Activated CD4-positive, CD25-positive, alpha-beta regulatory T cell (primary cell): ENCODE data around the gene P2RX1.
A peak's percentile ranks its signal among the peaks of the same experiment; 100 is the strongest.
"Not testable (repeated sequence)": the region's sequence is repeated elsewhere in the genome, so short reads cannot be mapped to it uniquely, and the experiment has no call there.

Experiments
- DNase-seq, 4 experiments: peaks; one replicate each; lab custom pipeline; 2025; lab: John Stamatoyannopoulos, UW

Gene P2RX1

DNA sequence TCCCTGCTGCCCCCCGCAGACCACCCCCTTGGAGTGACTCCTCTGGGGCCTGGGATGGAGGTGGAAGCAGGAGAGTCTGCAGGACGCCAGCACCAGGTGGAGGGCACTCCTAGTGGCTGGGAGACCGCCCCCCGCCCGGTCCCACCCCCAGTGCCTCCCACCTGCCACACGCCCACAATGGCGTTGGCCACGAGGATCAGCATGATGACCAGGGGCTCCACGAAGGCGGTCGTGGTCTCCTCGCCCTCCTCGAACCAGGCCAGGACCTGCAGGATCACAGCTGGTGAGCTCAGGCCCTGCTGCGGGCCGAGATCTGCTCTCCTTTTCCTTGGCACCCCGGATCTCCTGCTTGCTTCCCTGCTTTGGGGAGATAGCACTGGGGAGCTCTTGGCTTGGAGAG is 35.2 kb upstream of the P2RX1 start:
- DNase-seq: no peak

DNA sequence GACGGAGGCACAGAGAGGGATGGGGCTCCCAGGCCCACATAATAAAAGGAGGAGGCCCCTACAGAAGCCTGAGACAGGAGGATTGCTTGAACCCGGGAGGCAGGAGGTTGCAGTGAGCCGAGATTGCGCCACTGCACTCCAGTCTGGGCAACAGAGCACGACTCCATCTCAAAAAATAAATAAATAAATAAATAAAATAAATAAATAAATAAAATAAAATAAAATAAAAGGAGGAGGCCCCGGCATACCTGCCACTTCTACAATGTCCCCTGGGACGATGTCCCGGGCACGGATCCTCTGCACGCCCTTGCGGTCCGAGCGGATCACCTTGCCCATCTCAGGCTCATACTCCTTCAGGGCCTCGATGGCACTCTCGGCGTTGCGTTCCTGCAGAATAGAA is 34.7 kb upstream of the P2RX1 start:
- no peak for DNase-seq

DNA sequence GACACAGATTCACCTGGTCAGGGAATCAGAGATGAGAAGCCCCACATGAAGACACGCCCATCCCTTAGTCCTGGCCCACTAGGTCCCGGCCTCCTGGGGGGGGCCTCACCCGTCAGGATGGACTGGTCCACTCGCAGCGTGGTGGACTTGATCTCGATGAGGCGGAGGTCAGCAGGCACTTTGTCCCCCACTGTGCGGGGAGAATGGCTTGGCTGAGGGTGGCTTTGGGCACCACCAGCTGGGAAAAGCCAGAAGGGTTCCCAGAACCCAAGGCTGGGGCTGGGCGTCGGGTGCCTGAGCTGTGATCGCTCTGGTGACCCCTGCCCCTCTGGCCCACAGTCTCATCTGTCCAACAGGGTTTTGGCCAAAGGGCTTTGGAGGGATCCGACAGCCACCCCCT is 34.3 kb upstream of the P2RX1 start:
- DNase-seq: no peak

DNA sequence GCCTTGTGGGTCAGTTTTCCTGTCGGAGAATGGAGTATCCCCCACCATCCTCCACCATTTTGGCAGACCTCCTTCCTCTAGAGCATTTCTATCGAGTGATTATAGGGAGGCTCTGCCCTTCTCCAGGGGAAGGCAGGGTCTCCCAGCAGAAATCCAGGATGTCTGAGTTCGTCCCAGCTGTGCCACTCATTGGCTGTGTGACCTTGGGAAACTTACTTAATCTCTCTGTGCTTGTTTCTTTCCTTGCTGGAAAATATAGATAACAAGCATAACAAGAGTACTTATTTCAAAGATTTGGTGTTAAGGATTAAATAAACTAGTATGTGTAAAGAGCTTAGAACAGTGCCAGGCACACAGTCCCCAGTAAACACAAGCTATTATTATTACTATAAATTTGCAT is 33.2 kb upstream of the P2RX1 start:
- no peak for DNase-seq

DNA sequence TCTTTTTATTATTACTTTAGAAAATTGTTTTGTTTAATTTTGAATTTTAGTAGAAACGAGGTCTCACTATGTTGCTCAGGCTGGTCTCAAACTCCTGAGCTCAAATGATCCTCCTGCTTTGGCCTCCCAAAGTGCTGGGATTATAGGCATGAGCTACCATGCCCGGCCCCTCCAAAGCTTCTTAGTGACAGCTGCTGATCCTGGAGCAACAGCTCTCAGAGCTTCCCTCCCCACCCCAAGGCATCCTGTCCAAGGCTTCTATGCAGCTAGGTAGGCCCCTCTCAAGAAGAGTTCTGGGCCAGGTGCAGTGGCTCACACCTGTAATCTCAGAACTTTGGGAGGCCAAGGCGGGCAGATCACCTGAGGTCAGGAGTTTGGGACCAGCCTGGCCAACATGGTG is 32.3 kb upstream of the P2RX1 start:
- not testable (repeated sequence) for DNase-seq

DNA sequence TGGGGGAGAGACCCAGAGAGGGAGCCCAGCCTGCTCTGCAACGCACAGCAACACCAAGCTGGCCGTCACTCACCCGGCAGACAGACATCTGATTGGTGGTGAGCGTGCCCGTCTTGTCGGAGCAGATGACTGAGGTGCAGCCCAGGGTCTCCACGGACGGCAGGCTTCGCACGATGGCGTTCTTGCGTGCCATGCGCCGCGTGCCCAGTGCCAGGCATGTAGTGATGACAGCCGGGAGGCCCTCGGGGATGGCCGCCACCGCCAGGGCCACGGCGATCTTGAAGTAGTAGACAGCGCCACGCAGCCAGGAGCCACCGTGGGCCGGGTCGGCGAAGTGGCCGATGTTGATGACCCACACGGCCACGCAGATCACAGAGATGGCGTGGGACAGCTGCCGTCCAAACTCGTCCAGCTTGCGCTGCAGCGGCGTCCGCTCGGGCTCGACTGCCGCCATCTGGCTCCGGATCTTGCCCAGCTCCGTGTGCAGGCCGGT is 31.1 kb upstream of the P2RX1 start:
- no peak for DNase-seq

DNA sequence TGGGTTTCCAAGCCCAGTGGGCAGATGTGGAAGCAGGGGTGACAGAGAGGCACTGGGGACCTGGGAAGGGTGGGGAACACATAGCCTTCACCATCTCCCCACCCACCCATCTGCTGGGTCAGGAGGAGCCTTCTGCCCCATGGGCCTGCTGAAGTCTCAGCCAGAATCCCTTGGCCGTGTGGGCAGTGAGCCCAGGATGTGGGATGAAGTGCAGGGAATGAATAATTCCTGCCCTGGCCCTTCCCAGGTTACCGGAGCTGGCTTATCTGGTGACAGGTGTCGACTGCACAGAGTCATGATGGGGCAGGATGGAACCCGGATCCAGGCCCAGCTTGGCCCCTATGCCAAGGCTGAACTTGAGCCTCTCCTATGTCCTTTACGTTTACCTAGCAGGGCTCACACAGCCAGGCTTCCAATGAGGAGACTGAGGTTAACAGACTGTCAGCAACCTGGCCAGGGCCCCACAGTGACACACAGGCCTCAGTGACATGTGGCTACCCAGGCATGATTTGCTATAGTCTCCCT is 30.5 kb upstream of the P2RX1 start:
- DNase-seq: no peak

DNA sequence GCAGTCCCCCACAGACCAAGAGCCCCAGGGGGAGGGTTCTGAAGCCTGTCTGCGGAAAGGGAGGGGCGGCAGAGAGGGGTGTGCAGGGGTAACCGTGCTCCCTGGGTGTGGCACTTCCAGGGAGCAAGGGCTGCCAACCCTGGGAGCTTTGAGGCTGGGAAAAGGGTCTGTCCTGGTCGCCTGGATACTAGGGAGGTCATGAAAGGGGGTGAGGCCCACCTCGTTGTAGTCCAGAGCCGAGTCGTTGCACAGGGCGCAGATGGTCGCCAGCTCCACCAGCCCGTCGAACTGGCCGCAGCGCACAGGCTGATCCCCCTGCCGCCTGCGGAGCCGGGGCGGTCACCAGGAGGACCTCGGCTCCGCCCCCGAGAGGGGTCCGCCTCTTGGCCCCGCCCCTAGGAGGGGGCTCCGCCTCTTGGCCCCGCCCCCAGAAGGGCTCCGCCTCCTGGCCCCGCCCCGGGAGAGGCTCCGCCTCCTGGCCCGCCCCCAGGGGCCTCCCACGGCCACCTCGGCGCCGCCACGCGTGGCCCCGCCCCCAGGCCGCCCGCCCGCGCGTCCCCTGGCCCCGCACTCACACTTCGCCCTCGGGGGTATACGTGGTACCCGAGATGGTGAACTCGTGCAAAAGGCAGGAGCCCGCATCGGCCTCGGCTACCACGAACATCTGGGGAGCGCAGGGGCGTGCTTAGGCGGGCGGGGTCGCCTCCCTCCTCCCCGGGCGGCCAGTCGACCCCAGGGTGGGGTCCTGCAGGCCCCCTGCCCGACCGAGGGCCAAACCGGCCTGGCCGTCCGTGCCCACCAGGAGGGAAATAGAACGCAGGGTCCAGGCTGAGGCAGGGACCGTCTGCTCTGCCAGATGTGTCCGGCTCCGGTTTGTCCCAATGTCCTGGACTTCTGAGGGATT is 28.5 kb upstream of the P2RX1 start:
- DNase-seq: peak in 1 of 4 experiments; percentile 28

DNA sequence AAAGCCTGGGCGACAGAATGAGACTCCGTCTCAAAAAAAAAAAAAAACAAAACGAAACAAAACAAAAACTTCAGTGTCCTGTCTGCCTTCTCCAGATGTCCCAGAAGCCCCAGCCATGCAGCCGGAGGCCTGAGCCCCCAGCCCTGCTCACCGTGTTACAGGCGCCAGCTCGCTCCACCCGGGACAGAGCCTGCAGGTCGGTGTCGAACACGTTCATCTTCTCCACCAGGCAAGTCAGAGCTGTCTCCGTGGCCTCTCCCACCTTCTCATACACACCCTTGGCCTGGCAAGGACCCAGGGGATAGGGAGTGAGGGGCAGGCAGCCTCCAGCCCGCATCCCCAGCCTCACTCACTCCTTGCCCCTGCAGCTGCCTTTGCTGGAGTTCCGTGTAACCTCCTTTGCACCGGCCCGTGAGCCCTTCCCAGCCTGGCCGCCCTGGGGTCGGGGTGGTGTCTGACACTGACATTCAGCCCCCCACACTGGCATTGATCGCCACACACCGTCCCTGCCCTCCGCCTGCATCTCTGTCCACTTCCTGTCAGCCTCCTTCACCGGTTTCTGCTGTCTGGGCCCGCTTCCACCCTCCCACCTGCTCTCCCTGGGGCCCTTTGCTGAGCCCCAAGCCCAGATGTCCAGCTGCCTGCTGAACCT is 27.1 kb upstream of the P2RX1 start:
- no peak for DNase-seq

DNA sequence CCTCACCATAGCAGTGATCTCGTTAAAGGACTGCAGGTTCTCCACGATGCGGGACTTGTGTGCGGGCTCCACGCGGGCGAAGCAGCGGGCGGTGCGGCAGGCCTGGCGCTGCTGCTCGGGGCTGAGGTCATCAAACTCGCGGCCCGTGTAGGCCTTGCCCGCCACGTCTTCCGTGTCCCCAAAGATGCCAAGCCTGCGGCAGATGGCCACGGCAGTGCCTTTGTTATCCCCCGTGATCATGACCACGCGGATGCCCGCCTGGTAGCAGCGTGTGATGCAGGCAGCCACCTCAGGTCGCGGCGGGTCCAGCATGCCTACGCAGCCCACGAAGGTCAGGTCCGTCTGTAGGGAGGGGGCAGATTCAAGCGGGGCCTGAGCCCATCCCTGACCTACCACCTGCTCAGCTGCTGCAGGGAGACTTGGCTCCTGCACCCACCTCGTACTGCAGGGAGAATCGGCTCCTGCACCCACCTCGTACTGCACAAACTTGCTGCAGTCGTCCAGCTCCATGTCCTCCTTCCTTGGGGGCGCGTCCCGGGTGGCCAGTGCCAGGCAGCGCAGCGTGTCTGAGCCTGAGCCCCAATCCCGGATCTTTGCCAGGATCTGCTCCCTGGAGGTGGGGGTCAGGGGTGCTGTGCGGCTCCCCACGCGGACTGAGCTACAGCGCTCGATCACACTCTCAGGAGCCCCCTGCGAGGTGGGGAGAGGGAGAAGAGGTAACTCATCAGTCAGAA is 24.9 kb upstream of the P2RX1 start:
- DNase-seq: no peak

DNA sequence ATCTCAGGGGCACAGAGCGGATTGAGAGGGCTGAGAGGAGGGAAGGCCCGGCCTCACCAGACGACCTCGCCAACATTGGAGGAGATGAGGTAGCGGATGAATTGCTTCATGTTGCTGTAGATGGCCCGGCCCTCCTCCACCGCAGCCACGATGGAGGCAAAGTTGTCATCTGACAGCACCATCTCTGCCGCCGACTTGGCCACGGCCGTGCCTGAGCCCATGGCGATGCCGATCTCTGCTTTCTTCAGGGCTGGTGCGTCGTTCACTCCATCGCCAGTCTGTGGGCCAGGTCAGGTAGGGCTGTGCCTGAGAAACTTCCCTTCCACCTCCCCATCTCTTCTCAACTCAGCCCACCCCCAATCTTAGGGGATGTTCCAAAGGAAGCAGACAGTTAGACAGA is 21.1 kb upstream of the P2RX1 start:
- DNase-seq: no peak

DNA sequence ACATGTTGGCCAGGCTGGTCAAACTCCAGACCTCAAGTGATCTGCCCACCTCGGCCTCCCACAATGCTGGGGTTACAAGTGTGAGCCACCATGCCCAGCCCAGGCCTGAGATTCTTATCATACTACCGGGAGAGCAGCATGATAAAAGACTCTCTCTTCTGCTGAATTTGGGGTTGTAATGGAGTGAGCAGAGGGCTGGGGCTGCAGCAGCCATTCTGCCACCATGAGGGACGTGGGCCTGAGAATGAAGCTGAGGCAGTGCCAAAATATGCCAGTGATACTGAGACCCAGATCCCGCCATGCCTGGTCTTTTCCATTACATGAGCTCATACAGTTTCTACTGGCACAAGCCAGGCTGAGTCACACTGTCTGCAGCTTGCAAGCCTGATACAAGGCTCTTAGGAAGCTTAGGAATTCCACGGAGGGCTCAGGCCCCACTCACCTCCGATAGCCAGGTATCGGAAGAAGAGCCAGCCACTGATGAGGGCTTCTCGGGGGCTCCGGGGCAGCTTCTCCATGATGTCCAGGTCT is 19.6 kb upstream of the P2RX1 start:
- no peak for DNase-seq

DNA sequence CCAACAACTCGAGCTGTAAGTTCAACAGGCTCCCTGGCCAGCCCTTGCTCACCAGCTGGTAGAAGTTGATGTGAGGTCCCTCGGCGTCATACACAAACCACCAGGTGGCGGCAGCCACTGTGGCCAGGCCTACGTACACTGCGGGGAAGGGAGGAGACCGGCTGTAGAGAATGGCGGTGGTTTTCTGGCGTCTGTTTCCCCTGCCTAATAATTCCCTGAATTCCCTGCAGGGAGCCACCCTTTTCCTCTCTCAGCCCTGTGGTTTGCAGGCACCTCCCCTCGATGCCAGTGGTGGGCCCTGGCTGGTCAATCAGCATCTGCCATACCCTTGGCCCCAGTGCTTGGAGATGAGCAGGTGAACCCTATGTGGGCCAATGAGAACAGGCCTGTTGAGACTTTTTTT is 18.9 kb upstream of the P2RX1 start:
- DNase-seq: no peak

DNA sequence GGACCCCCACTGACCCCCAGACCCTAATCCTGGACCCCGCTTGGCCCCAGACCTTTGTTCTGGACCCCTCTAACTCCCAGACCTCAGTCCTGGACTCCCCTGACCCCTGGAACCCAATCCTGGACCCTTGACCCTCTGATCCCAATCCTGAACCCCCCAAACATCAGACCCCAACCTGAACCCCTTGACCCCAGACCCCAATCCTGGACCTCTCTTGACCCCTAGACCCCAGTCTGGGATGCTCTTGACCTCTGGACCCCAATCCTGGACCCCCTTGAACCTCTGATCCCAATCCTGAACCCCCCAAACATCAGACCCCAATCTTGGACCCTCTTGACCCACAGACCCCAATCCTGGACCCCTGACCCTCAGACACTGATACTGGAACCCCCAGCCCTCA is 13.5 kb upstream of the P2RX1 start:
- DNase-seq: no peak

DNA sequence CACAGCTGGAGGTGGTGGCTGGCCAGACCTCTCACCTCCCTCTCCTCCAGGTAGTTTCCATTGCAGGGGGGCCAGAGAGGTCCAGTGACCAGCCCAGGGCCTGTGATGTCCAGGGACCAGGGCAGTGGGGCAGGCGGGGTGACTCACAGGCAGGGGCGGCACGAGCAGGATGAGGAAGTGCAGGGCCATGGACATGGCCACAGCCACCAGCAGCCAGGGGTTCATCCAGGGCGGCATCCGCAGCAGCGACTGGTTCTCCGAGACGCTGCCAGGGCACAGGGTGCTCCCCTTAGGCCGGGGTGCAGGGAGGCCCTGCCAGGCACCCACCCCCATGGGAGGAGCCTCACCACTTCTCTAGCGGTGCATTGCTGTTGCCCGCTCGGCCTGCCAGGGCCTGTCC is 12.9 kb upstream of the P2RX1 start:
- DNase-seq: no peak

DNA sequence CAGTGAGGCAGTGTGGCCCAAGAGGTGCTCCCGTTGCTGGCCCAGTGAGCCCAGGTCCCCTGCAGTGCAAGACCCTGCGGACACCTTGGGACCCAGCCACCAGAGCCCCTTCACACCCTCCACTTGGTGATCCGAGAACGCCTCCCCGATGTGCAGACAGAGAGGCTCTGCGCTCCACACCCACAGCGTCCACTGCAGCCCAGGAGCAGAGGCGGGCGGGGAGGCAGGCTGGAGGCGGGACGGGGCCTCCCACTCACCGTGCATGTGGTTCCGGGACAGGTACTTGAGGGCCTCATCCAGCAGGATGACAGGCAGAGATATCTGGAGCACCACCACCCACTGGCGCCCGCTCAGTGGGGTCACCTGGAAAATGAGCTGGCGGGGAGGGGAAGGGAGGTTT is 12.1 kb upstream of the P2RX1 start:
- no peak for DNase-seq

DNA sequence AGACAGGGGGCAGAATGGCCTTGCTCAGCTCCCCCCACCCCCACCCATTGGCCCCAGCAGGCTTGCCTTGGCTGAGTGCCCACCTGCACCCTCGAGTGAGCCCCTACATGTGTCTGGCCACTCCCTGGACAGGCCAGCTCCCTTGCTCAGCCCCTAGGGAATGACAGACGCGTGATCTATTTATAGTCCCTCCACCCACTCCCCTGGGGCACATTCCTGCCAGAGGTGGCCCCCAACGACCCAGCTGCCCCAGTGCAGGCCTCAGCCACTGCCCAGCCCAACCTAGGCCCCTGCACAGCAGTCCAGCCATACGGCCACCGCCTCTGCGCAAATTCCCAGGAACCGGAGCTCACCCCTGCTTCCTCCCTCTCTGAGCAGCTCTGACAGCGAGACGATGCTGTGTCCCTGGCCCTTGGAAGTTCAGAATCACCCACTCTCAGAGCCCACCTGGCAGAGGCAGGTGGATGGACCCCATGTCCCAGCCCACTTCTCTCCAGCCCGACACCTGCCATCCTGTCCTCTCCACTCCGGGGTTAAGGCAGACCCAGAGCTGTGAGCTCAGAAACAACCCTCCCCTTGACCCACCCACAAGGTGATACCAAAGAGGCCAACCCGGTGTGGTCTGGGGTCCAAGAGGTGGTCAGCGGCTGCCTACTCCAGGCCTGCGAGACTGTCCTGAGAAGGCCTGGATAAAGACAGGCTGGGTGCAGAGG is 11.5 kb upstream of the P2RX1 start:
- DNase-seq: no peak

DNA sequence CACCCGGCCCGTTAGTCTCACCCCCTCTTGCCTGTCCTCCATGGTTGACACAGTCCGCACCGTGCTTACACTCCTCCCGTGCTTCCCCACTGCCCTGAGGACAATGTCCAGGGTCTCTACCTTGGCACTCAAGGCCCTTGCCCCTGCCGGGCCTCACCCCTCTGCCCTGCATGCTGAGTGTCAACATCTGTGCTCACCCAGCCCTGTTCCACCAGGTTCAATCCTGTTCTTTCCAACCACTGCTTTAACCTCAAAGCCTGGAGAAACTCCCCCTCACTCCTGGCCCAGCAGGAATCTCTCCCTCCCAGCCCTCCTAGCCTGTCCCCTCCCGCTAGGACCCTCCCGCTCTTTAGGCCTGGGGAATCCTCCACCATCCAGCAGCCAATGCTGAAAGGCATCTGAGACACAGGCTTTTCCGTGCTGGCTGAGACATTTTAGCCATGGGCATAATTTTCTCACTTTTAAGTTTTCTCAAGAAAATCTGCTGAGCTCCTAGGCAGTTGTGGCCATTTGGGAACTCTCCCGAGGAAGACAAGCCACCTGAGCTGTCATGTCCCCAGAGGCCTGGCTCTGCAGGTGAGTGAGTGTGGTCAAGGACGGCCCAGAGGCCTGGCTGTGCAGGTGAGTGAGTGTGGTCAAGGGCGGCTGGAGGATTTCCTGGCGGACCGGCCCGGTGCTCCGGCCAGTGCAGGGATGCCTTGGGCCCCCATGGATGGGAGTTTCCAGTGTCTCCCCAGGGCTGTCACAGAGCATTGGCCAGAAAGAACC is 10.8 kb upstream of the P2RX1 start:
- DNase-seq: no peak

DNA sequence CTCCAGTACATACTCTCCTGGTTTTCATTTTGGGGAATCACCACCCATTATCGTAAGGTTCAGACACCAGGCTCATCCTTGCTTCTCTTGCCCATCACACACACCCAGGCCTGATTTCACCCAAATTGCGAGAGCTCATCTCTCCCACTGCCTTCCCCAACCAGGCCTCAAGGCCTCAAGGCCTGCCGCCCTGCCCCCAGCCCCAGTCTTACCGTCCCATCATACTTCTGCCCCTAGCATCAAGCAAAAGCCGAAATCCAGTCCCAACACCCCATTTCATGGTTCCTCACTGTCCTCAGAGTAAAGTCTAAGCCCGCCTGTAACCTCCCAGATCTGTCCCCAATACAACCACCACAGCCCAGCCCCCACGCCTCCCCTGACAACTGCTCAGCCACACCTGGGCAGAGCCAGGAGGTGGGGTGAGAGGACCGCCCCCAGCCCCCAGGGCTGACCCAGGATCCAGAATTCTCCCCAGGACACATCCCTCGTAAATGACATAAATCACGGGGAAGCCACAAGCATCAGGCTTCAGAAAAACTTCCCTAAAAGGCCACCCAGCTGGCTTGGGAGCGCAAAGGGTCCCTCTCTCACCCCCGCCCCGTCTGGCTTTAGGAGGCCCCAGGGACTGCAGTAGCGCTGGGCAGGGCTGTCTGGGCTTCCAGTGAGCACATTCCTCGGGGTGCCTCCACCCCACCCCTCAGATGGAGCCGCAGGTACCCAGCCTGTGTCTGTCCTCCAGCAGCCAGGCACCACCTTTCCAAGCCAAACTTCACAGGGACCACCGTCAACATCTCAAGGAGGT is 9.6 kb upstream of the P2RX1 start:
- no peak for DNase-seq
